CD1c-positive myeloid dendritic cell (primary cell): ENCODE results near the gene TSPAN5.
"Not testable (repeated sequence)": the region's sequence is repeated elsewhere in the genome, so short reads cannot be mapped to it uniquely, and the experiment has no call there.

ENCODE experiments used
- DNase-seq: peaks from one replicate; pipeline ENCODE4 v3.0.0-alpha.2; 2016; ENCODE audit errors: extremely low spot score

The TSPAN5 gene

DNA sequence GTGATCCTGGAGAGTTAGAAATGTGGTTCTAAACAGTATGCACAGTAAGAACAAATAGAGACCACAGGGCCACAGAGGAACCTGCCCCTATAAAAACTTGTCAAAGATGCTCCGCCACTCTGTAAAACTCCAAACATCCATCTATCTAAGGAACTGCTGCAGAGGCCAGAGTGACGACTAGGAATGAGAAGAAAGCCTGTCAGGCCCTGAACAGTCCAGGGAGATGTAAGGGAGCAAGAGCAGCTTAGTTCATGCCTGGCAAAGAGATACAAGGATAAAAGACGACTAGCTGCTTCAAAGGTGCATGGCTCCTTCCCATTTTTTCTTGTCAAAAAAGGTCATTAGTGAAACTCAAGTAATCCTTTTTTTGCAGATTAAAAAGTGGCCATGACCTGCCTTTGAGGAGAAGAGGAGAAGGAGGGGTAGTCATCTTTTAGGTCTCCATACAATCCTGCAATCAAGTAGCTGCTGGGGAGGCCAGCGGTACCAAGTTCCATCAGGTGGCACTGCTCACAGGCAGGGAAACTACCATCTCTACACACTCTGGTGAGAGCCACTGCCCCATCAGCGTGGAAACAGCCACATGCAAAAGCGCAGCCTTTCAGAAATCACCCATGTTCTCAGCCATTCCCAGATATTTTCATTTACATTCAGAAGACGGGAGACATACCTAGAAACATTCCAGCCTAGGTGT is 162.1 kb downstream of the TSPAN5 start:
- DNase-seq, result no peak

DNA sequence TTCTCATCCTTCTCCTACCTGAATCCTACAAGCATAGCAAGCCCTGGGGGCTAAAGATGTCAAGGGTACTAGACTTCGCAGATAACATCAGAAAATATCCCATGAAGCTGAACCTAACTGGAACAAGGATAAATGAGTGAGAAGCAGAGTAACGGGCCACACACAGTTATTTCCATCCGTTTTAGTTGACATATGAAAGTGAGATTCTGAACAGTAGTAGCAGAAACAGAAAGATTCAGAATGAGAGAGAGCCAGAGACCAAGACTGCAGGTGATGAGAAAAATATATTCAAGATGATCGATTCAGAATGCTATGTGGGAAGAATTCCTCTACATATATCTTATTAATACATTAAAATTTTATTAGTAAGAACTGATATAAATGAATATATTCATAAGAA is 165.1 kb downstream of the TSPAN5 start:
- no peak for DNase-seq

DNA sequence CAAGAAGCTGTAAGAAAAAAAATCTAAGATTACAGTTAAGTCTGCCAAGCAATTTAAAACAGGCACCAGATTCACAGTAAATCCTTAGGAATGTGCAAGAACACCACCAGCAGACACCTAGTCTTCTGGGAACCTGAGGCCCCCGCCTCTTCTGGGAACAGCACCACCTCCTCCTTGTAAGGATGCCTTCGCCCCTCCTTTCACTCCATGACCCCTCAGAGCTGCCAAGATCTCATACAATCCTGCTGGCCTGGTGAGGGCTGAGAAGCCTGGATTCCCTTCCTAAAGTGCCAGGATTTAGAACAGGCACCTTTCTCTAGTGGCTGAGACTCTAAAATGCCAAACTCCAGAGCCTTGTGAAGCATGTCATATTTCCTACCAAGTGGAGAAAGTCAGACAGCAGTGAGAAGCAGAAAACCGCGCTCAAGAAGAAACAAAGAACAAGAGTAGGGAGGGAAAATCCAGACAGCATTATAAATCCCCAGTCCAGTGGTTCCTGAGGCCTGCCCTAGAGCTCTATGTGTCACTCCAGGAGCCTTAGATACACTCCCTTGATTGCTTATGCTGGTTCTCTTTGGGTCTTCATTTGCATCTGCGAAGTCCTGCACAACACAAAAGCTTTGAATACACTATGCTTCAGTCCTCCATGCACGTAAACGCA is 166.4 kb downstream of the TSPAN5 start:
- DNase-seq, result no peak

- no peak for DNase-seq
Measured at GRCh38 chr4:98490251-98490650, 168.2 kb downstream of the TSPAN5 start.

DNA sequence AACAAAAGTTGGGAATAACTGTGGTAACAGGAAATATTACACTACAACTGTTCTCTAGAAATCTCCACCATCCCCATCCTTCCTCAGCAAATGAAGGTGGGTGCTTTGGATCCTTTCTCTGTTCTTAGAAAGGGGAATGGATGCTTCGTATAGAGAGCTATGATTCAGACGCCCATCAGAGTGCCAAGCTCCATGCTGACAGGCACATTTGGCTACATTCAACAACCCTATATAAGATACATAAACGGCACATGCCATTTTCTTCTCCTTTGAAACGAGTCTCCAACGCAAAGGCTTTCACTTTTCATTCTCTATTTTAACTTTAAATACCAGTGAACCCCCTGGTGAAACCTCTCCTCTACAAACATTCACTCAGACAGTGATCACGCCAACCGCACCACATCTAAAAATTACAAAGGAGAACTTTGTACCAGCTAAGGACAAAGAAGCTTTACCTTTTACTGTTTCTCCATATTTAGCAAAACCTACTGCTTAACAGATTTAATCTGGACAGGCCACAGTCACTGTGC is 172.5 kb downstream of the TSPAN5 start:
- DNase-seq, result no peak

DNA sequence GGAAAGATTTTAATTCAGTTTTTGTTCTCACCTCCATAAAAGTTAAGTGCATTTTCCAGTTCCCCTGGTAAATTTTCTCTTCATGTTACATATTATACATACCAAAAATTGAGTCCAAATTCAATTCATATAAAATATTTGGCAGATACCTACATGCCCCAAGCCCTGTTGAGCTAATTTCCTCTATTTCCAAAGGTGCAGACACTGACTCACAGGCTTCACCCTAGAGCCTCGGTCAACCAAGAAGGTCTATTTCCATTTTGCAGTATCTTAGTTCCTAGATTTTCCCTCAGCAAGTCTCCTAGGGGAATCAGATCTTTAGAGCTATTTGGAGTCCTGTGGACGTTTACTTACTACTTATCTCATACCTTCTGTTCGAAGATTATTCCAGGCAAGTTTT is 174.4 kb downstream of the TSPAN5 start:
- DNase-seq, result no peak

GRCh38 chr4:98482847-98483806 is 175.3 kb downstream of the TSPAN5 start:
- DNase-seq, result no peak

GRCh38 chr4:98482503-98482846 is 175.9 kb downstream of the TSPAN5 start:
- no peak for DNase-seq

DNA sequence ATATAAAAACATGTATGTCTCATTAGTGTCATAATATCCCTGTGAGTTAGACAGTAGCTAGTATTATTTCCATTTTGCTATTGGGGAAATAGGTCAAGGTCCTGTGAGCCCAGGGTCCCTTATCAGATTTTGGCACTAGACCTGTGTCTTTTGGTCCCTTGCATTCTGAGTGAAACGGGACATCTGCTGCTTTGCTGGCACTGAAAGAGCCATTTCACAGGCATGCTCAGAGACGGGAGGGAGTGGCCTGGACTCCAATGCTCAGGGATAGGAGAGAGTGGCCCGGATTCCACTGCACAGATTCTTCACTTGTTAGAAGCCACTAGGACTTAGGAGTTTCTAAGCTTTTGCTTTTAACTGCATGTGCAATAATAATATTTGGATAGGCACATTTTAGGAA is 177.2 kb downstream of the TSPAN5 start:
- no peak for DNase-seq

DNA sequence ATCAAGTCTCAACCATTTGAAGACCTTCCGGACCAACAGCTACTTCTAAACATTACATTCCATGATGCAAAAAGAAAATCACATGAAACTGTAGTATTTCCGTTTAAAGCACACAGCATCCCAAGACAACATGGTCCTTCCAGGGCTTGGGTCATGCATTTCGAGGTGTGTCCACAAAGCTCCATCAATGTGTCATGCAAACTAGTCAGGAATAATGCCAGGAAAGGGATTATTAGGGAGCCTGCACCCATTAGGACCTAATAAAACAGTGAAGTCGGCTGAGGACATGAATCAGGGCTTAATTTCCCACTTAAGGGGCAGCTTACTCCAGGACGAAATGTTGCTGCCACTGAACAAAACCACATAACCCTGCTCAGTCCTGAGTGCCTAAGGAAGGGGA is 177.9 kb downstream of the TSPAN5 start:
- DNase-seq, result no peak

DNA sequence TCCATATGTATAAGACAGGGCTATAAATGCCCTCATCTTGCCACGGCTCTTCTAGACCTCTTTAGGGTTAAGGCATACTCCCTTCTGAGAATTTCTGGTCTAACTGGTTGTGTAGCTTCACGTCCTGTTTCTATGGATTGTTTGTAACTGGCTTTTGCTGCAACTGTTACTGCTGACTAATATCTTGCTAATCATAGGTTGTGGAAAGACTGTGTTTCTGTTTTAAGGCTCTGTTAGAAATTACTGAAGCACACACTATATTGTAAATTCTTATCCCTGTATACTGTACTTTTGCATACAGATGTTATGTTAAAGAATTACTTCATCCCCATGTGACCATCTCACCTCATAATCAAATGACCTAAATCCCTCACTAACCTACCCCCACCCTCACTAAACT is 178.8 kb downstream of the TSPAN5 start:
- DNase-seq, result not testable (repeated sequence)

DNA sequence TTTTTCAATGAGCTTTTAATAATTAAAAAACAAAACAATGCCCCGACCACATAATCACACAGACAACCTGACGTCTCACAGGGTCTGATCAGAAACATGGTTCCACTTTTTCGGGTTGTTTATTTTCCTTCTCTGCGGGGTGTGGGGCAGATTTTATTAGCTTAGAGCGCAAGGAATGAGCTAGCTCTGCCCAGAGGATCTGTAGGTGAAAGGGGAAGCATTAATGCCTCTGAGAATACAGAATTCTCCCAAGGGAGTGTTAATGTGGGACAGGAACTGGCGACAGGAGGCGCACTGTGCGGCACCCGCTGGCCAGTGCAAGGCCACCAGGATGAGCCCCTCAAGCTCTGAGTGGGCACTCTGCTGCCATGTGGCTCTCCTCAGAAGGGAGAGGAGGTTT is 181.5 kb downstream of the TSPAN5 start:
- no peak for DNase-seq

- no peak for DNase-seq
Measured at GRCh38 chr4:98474408-98474844, 184.0 kb downstream of the TSPAN5 start.

DNA sequence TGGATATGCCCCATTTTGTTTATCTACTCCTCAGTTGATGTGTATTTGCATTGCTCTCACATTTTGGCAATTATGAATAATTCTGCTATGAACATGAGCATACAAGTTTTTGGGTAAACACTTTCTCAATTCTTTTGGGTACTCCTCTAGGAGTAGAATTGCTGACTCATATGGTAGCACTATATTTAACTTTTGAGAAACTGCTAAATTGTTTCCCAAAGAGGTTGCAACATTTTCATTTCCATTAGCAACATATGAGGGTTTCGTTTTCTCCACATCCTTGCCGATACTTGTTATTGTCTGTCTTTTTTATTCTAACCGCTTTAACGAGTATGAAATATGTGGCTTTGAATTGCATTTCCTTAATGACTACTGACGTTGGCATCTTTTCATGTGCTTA is 185.4 kb downstream of the TSPAN5 start:
- no peak for DNase-seq

GRCh38 chr4:98470831-98471230 is 187.6 kb downstream of the TSPAN5 start:
- no peak for DNase-seq

GRCh38 chr4:98470366-98470765 is 188.0 kb downstream of the TSPAN5 start:
- DNase-seq, result no peak

GRCh38 chr4:98469771-98470170 is 188.6 kb downstream of the TSPAN5 start:
- no peak for DNase-seq

DNA sequence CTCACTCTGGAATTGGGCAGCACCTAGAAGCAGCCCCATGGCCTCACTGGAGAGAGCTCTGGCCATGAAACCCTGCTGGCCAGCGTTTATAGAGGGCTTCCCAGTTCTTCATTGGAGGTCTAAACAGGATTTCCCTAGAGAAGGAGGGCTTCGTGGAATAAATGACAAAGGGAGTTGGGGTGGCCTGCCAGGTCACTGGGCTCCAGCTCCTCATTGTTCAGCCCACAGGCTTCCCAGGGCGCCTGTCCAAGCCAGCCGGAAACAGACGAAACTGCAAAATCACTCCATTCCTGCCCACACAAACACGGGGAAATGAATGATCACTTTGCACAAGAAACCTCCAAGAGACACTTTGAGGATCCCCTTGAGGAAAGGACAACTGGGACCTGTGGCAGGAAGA is 189.7 kb downstream of the TSPAN5 start:
- DNase-seq, result no peak

- peak; percentile 78 for DNase-seq
Measured at GRCh38 chr4:98467627-98468072, 190.8 kb downstream of the TSPAN5 start.

DNA sequence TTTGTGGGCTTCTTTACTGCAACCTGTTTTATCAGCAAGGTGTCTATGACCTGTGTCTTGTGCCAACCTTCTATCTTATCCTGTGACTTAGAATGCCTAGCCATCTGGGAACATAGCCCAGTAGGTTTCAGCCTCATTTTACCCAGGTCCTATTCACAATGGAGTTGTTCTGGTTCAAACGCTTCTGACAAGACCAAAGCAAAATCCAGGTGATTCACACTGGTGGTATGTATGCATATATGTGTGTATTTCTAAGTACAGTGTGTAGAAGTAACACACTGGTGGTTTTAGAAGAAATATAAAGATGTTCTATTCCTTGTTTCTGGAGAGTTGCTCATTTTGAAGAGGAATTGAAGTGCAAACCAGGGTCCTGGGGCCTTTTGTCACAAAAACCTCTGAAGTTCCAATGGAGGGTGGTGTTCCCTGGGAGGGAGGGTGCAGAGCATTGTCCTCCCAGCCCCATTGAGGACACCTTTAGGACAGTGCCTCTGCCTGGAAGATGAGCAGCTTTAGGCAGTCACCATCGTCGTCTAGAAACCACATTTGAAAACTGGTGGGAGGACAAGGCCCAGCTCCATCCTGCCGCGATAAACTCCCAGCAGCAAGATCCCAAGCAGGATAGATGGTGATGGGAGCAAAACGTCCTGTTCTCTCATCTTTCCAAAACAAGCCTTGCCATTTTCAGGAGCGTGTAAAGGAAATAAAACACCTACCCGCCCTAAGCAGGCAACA is 191.4 kb downstream of the TSPAN5 start:
- DNase-seq, result no peak

DNA sequence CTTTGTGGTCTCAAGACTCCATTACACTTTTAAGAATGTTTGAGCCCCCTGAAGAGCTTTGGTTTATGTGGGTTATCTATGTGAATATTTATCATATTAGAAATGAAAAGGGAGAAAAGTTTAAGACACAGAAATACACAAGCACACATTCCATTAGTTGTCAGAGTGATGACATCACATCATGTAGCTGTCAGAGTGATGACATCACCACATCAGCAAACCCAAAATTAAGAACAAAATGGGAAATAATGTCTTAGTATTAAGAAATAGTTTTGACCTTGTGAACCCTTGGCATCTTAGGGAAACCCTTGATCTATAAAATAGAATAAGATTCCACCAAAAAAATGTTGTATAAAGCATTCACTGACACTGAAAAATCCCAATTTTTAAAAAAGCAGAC is 195.9 kb downstream of the TSPAN5 start:
- DNase-seq, result no peak
